NOMO-1 treated with dmso at 0.1 percent for 144 hours (cell line): ENCODE results near the gene FN1.
"Not testable (repeated sequence)": the region's sequence is repeated elsewhere in the genome, so short reads cannot be mapped to it uniquely, and the experiment has no call there.

Experiments
- DNase-seq: peaks from one replicate; lab custom pipeline; 2025; ENCODE audit not compliant: unreplicated experiment; lab: John Stamatoyannopoulos, UW

Gene FN1

DNA sequence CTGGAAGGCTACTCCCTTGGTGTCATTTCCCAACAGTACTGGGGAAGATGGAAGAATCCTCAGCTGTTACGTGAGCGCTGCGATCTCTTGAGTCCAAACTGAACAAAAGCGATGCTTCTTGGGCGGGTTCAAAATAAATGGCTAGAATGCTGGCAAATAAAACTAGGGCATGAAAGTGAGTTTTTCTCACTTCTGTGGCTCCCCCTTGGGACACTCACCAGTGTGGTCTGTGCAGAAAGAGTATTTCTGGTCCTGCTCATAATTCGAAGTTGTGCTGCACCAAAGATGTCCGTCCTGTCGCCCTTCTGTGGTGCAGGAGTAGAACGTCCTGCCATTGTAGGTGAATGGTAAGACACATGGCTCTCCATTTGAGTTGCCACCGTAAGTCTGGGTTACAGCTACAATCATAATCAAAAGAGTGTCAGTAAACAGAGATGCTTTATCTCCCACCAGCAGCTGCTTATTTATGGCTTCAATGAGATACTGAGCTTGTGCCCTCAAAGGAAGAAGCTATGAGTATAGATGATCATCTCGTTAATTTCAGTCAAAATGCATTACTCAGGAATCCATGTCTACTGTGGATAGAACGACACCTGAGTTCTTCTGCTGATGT, 11.8 kb downstream of the FN1 start:
- DNase-seq: no peak

GRCh38 chr2:215423234-215423633, 12.6 kb downstream of the FN1 start:
- DNase-seq: no peak

DNA sequence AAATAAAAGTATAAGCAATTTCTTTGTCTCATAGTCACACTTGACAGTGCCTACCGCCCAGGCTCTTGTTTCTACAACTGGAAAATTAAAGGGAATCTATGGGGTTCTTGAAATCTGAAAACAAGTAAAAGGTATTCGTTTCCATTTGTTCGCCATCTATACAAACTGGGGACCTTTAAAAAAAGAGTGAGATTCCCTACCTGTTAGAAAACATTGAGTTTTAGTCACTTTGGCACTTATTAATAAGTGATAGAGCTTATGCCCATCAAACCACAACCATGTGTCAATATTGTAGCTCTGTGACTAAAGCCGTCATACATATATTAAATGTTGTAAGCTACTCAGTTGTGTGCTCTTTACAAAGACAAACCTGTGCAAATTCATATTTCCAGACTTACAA, 13.2 kb downstream of the FN1 start:
- DNase-seq: no peak

GRCh38 chr2:215421859-215422461, 13.9 kb downstream of the FN1 start:
- no peak for DNase-seq

GRCh38 chr2:215420471-215420935, 15.4 kb downstream of the FN1 start:
- no peak for DNase-seq

GRCh38 chr2:215419769-215420470, 15.9 kb downstream of the FN1 start:
- DNase-seq: no peak

GRCh38 chr2:215419113-215419512, 16.8 kb downstream of the FN1 start:
- no peak for DNase-seq

DNA sequence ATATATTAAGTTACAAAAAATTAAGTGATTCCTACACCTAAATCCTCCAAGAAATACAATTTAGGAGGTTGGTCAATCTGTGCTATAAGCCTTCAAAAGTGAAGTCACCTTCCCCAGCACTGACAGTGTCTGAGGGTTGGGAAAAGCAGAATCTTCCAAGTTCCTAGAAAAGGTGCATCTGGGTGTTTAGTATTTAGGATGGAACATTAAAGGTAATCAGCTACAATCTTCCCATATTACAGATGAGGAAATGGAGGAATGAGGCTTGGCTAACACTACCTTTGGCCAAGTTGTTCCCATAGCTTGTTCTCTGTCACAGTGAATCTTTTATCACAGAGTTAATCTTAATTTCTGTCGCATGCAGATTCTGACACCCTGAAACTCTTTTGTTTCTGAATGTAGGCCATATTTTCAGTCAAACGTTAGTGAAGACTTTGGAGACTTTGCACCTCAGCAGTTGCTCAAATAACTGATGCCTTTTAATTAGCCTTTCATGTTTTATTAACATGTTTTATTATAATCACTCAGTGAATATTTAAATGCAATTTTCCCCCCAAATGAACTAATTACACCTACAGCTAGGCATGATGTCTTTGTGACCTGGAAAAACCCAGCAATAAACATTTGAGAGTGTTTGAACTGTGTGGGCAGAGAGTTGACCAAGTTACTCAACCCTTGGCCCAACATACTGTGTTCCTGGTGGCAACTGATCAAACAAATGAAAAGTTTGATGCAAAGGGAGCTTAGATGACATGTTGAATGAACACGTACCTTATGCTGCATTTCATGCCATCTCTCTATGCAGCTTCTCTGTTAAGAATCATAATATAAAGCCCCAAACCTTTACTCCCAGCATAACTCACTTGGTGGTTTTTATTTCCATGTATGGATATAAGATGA, 17.6 kb downstream of the FN1 start:
- DNase-seq: no peak

DNA sequence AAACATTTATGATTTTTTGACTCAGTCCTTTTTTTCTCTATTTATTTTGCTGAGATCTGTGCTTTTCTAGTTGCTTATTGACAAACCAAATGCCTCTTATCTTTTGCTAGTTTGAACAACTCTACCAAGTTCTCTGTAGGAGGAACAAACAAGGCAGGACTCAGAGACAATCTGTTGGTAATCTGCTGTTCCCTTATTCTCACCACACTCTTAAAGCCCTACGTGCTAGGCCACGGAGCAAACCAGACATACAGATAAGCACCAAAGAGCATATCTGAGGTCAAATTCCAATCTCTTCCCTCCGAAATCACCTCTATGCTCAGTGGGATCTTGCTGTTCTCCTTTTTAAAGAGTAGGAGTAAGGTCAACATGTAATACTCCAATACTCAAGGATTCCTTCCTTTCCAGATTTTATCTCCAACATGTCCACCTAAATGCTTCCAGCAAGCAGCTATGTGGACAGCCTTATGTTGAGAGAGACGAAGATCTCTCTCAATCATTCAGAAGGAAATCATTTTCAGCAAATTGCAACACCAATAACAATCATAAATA, 18.4 kb downstream of the FN1 start:
- no peak for DNase-seq

DNA sequence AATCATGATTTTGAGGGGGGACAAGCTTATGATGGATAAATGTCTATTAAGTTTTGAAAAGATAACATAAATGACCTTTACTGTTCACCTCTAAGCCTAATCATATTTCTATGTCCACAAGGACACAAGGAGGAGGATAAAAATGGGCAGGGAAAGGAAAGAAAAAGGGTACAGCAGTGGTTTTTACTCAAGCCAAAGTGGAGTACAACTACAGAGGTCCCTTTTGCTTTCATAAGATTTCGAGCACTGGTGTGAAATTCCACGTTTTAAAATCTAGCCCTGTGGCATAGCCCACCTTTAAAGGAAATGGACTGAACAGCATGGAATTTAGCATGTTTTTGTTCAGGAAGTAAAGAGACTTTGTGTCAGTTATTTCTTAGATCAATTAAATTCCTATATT, 19.2 kb downstream of the FN1 start:
- DNase-seq: no peak

DNA sequence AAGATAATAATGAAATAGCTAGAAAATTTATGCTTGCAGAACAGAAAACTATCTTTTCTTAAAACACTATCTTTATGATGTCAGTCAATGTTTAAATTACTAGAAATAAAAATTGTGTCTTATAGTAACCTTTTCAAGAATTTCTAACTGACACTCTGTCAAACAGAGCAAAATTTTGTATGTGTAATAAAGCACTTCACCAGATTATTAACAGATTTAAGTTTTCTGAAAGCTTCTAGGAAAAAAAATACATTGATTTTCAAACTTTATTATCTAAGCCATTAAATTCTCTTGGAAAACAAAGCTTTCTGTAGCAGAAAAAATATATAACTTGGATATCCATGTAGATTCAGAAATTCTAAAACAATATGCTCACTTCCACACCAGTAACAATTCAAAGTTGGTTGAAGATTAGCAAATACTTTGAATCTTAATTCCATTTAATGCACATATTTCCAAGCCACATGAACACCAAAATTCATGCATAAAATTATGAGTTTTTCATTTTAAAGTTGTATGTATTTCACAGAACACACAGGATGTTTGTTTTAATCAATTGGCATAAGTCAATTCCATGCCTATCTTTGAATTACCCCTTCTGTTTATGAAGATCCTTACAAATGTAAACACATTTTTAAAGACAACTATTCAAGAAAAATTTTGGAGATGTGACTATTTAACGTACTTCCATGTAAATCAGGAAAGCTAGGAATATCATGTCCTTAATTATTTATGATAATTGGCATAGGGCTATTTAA, 19.9 kb downstream of the FN1 start:
- no peak for DNase-seq

DNA sequence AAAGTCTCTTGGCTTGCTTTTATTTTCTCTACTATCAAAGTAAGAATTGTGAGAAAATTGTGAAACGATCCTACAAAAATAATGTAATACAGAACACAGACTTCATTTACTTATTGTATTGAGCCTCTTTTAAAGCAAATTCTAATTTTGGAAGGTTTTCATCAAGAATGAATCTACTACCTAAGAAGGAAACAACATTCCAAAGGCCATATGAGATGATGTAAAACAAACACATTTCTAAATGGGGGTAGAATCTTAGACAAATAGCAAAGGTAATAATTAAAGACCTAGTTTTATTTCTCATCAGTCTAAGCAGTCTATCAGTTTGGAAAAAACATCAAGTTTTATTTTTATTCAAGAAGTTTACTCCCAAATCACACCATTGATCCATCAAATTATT, 20.6 kb downstream of the FN1 start:
- DNase-seq: no peak

- no peak for DNase-seq
Observed at GRCh38 chr2:215414674-215415073, 21.2 kb downstream of the FN1 start.

DNA sequence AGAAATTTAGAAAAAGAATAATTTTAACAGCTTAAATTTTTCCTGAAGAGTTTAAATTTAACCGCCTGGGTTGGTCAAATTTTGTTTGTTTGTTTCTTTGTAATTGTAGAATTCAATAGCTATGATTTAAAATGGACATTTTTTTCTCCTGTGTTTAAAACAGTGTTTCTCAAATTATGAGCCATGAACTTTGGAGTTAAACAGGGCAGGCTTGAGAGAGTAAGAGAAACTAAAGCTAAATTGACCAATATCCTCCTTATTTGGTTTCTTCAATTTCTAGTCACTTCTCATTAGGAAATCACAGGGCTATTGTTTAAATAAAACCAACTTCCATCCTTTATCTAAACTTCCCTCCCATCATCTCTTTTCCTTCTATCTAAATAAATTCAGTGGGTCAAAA, 21.9 kb downstream of the FN1 start:
- no peak for DNase-seq

DNA sequence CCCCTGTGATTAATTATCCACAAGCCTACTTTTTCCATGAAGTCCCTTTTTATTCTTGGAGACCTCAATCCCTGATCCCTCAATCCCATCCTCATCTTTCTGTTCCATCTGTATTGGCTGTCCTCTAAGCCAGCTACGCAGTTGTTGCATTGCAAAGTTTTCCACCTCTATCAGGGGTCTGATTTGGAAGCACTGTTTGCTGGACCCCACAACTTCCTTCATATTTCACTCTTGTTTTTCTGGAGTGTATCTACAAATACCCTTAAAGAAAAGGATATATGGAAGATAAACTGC, 22.4 kb downstream of the FN1 start:
- DNase-seq: no peak

DNA sequence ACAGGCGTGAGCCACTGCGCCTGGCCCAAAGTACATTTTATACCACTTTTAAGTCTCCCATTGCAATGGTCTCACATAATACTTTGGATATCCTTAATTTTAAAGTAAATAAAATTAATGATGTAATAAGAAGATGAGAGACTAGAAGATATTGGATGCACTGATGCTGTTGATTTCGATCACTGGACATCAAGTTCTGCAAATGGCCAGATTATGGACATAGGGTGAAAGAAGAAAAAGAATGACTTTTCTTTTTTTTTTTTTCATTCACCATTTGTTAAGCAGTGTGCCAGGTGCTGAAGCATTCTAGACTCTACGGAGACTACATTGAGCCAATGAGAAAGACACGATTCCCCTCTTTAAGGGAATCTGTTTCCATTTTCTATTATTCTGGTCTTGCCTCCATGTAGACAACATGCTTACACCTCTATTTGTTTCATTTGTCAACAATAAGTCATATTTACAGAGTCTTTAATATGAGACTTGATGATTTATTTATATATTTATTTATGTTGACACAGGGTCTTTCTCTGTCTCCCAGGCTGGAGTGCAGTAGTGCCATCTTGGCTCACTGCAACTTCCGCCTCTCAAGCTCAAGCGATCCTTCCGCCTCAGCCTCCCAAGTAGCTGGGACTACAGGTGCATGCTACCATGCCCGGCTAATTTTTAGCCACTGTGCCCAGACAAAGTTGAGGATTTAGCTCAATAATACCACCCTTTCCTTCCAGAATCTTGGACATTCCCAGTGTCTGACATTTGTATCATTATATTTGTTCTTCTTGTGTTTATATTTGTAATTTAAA, 23.7 kb downstream of the FN1 start:
- DNase-seq: no peak

DNA sequence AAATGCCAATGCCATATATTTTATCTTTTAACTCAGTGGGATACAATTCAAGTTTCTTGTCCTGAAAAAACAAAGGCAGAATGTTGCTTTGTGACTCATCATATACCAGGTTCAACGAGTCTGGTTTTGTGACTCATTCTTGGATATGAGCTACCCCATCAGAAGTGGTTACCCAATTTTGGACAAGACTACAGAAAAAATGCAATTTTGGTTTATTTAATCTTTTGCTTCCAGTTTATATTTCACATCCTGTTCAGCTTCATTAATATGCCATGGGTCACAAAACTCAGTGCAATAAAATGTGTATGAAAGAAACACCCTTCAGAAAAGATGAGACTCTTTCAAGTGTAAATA, 25.0 kb downstream of the FN1 start:
- DNase-seq: no peak

- DNase-seq: not testable (repeated sequence)
Observed at GRCh38 chr2:215410181-215410931, 25.5 kb downstream of the FN1 start.
